Thyroid gland (tissue), 4 donors: ENCODE measurements around the gene KCNQ2. TPM values are rescaled to one million over a fixed set of nuclear protein-coding genes. Genes with fewer than 3 reads are reported as not detected.
A peak's percentile ranks its signal among the peaks of the same experiment; 100 is the strongest.
"Not testable (repeated sequence)": the region's sequence is repeated elsewhere in the genome, so short reads cannot be mapped to it uniquely, and the experiment has no call there.

ENCODE experiments used
- DNase-seq, 2 donors: peaks; one replicate each; pipeline ENCODE4 v3.0.0-alpha.2; 2019
- H3K27ac ChIP-seq, 3 donors: fragments of 200-600 bp; sonication (generic); 1 replicate in 2 of 3; 2 replicates in 1 of 3; pipeline ENCODE4 v1.5.1; 2016 to 2019; ENCODE audit warnings: mild to moderate bottlenecking in 1 of 3, moderate library complexity in 1 of 3
- H3K27me3 ChIP-seq: fragments of 200-600 bp; sonication (generic); one replicate; pipeline ENCODE4 v1.5.1; 2019
- H3K36me3 ChIP-seq, 2 donors: fragments of 200-600 bp; sonication (generic); one replicate each; pipeline ENCODE4 v1.5.1; 2016 to 2019
- H3K4me1 ChIP-seq, 2 donors: fragments of 200-600 bp; sonication (generic); one replicate each; pipeline ENCODE4 v1.5.1; 2017 to 2019
- H3K4me3 ChIP-seq, 3 donors: fragments of 200-600 bp; sonication (generic); replicated peaks in 1 of 3; 1 replicate in 2 of 3; 2 replicates in 1 of 3; pipeline ENCODE4 v1.5.1; 2016; ENCODE audit warnings: mild to moderate bottlenecking in 1 of 3
- H3K9me3 ChIP-seq: fragments of 200-600 bp; sonication (generic); one replicate; pipeline ENCODE4 v1.5.1; 2017
- POLR2A ChIP-seq, 2 donors: fragments of 450-650 bp; IDR thresholded peaks; one replicate each; pipeline ENCODE4 v1.6.1; 2017; ENCODE audit warnings: antibody characterized with exemption in 2 of 2, mild to moderate bottlenecking in 2 of 2, moderate library complexity in 1 of 2
- WGBS, 2 donors: methylation state at CpG; one replicate each; pipeline ENCODE4 v1.1.5; 2017; 5-methylcytosine and 5-hydroxymethylcytosine counted together
- intact Hi-C: fragments of 100-400 bp; cut with DNase I; formaldehyde crosslinking; loops from one replicate; pipeline ENCODE4 v1.15.1; 2023
- total RNA-seq, 4 donors: library from RNA; depleted of rRNA; stranded (reverse); fragments of >200 nt; gene quantifications; one replicate each; pipeline ENCODE4 v1.2.3, GENCODE V29; 2016
- TF ChIP-seq, protein P1 (sequence below), 6 experiments: fragments of 200-600 bp in 3 of 6; fragments of 450-650 bp in 3 of 6; sonication (generic) in 3 of 6; IDR thresholded peaks; one replicate each; pipeline ENCODE4 v1.5.1; 2016 to 2019; ENCODE audit warnings: antibody characterized with exemption in 6 of 6, mild to moderate bottlenecking in 2 of 6, inconsistent platforms in 1 of 6, moderate library complexity in 1 of 6

The KCNQ2 gene
- total RNA-seq, 4 donors from 2014 or later: 0.11 to 0.27 TPM; not detected in 2

DNA sequence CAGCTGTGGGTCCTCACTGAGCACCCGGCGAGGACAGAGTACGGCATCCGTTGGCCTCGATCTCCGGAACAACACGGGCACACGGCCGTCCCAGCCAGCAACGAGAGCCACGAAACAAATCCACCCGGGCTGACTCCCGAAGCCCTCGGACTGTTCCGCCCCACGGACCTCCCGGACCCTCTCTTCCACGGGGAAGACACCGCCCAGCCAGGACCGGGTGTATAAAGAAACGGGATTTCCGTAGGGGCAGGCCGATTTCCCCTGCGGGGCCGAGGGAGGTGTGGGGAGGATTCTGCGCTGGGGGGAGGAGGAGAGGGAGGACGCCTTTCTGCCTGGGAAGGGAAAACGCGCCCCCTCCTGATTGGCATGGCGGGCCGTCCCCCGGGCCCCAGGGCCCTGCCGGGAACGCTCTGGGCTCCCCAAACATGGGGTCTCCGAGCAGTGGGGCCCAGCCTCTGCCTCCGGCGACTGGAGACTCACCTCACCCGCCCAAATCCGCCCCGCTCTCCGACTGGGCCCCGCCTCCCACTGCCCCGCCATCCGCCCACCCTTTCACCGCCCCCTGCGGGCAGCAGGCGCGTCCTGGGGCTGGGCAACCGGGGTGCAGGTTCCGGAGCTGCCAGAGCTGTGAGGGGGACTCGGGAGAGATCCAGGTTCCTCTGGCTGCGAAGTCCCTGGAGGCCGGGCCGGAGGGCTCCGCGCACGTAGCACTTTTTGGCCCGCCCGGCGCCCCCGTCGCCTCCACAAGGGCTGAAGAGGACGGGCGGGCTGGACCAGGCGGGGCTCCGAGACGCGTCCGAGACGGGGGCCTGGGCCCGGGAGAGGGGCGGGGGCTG is 47.4 kb upstream of the KCNQ2 start:
- Histone ChIP-seq H3K4me1 (peaks cover 23 to 25% of the 10 kb centered on the region in 2 donors), H3K9me3 (no peaks in the 10 kb centered on the region), H3K27ac (peak overlapping the region; percentile 85 to 95 (median 92)), H3K4me3 (peak overlapping the region; percentile 43 to 94 (median 53)), H3K36me3 (peaks cover 0 to 4% of the 10 kb centered on the region in 2 donors), H3K27me3 (no peaks in the 10 kb centered on the region)
- intact Hi-C loops: no loop called here
- peak; percentile 47 to 62 for DNase-seq
- whole genome bisulfite sequencing, 2 donors: 0 to 1% methylated on average over 13 to 23 of the region's 72 CpGs
- TF ChIP-seq POLR2A (IDR thresholded peaks at IDR 0.05): no peak
- TF ChIP-seq, protein P1, sequence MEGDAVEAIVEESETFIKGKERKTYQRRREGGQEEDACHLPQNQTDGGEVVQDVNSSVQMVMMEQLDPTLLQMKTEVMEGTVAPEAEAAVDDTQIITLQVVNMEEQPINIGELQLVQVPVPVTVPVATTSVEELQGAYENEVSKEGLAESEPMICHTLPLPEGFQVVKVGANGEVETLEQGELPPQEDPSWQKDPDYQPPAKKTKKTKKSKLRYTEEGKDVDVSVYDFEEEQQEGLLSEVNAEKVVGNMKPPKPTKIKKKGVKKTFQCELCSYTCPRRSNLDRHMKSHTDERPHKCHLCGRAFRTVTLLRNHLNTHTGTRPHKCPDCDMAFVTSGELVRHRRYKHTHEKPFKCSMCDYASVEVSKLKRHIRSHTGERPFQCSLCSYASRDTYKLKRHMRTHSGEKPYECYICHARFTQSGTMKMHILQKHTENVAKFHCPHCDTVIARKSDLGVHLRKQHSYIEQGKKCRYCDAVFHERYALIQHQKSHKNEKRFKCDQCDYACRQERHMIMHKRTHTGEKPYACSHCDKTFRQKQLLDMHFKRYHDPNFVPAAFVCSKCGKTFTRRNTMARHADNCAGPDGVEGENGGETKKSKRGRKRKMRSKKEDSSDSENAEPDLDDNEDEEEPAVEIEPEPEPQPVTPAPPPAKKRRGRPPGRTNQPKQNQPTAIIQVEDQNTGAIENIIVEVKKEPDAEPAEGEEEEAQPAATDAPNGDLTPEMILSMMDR (IDR thresholded peaks at IDR 0.05): peak in 1 of 6 experiments; percentile 5

DNA sequence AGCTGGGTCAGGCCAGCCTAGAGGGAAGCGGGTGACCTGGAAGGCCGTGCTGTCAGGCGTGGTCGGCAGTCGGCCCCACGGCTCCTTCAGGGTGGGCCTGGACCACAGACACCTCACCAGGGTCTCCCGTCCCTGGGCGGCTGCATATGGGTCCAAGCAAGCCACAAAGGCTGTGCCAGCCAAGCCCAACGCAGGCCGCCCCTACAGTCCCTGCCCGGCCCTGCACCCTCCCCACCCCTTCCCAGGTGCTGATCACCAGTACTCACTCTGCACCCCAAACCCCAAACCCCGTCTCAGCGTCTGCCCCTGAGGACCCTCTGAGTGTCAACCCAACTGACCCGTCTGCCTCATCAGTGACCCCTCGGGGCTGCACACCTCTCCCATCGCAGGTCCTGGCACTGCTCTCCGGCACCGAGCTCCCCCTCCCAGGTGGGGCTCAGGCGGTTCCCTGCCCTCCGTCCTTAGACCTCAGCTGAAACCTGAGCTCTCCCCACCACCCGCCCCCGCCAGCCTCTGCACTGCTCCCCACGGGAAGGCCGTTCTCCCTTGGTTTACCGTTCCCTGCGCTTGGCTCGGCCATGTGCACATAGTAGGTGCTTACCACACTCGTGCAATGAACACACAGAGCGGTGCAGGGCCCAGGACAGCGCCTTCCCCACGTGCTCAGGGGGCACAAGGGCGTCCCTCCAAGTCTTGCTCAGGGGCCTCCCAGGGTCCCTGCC is 46.7 kb upstream of the KCNQ2 start:
- H3K9me3 ChIP-seq: no peaks in the 10 kb centered on the region
- no peaks in the 10 kb centered on the region for H3K27me3 ChIP-seq
- intact Hi-C loops: no loop called here
- TF ChIP-seq, protein P1 (IDR thresholded peaks at IDR 0.05): no peak
- no peak for TF ChIP-seq POLR2A (IDR thresholded peaks at IDR 0.05)
- 78 to 83% methylated on average over 24 to 26 of the region's 32 CpGs for WGBS, 2 donors
- no peak for DNase-seq
- H3K36me3 ChIP-seq: peaks cover 0 to 4% of the 10 kb centered on the region in 2 donors
- H3K4me1 ChIP-seq: peaks cover 23 to 25% of the 10 kb centered on the region in 2 donors
- H3K27ac ChIP-seq: no peak overlapping the region
- peak overlapping the region in 1 of 3 donors; percentile 94 for H3K4me3 ChIP-seq

DNA sequence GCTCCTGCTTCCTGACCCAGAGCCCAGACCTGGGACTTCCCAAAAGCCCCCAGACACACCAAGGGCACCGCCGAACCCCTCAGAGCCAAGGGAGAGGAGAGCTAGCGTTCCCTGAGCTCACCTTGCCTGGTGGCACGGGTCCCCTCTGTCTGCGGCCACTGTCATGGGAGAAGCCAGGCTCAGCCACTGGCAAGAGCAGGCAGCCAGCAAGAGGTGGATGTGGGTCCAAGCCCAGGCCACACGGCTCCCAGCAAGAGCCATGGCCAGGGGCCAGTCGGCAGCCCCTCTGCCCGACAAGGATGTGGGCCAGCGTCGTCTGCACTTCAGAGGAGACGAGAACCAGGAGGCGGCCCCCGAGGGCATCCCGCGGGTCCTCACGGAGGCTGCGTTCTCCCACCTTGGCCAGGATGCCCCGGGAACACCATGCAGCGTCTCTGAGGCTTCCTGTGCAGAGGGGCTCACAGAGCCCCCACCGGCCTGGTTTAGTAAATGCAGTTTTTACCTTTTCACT is 46.0 kb upstream of the KCNQ2 start:
- Histone ChIP-seq H3K9me3 (no peaks in the 10 kb centered on the region), H3K4me3 (no peak overlapping the region), H3K36me3 (peaks cover 0 to 4% of the 10 kb centered on the region in 2 donors), H3K4me1 (peaks cover 23 to 25% of the 10 kb centered on the region in 2 donors), H3K27me3 (no peaks in the 10 kb centered on the region), H3K27ac (no peak overlapping the region)
- no peak for DNase-seq
- intact Hi-C loops: no loop called here
- TF ChIP-seq POLR2A (IDR thresholded peaks at IDR 0.05): no peak
- TF ChIP-seq, protein P1 (IDR thresholded peaks at IDR 0.05): no peak
- 75 to 90% methylated on average over 4 to 17 of the region's 20 CpGs for WGBS, 2 donors

DNA sequence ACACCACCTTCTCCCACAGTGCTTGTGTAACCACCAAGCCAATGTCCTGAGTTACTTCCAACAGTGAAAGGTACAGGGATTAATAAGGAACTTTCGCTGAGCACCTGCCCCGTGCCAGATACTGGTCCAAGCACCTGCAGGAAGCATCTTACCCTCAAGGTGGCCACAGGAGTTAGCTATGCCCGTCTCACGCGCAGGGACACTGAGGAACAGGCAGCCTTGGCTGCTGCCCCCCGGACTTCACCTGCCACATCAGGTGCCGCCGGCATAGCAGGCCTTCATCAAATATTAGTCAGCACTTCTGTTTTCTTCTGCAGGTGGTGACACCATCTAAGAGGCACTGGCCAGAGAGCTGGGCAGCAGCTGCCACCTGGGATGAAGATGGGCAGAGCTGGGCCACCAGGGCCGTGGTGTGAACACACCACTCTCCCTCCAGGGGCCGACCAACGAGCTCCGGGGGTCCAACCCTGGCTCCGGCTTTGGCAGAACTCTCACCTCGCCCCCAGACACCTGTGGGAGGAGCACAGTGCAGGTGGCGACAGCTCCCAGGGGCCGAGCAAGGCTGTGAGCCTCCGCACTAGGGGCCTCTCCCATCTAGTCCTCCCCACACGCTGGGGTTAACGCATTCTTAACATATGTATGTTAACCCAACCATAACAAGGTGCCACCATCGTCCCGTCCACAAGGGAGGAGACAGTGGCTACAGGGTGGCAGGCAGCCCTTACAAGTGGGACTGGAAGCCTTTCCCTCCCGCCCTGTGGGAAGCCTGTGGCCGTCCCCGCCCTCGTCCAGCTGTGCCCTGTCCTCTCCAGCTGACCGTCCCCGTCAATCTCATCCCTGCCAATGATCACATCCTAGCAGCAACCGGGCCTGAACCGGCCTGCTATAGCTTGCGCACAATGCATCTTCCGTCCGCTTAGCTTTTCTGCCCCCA is 45.2 kb upstream of the KCNQ2 start:
- intact Hi-C loops: no loop called here
- WGBS, 2 donors: 95 to 97% methylated on average over 21 to 26 of the region's 32 CpGs
- peaks cover 20 to 23% of the 10 kb centered on the region in 2 donors for H3K4me1 ChIP-seq
- no peak overlapping the region for H3K4me3 ChIP-seq
- H3K36me3 ChIP-seq: no peaks in the 10 kb centered on the region
- TF ChIP-seq POLR2A (IDR thresholded peaks at IDR 0.05): no peak
- TF ChIP-seq, protein P1 (IDR thresholded peaks at IDR 0.05): no peak
- H3K9me3 ChIP-seq: no peaks in the 10 kb centered on the region
- H3K27ac ChIP-seq: no peak overlapping the region
- H3K27me3 ChIP-seq: no peaks in the 10 kb centered on the region
- DNase-seq: no peak

DNA sequence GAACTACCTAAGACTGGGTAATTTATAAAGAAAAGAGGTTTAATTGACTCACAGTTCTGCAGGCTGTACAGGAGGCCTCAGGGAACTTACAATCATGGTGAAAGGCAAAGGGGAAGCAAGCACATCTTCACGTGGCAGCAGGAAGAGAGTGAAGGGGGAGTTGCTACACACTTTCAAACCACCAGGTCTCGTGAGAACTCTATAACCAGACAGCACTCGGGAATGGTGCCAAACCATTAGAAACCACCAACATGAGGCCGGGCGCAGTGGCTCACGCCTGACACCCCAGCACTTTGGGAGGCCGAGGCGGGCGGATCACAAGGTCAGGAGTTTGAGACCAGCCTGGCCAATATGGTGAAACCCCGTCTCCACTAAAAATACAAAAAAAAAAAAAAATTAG is 42.1 kb upstream of the KCNQ2 start:
- DNase-seq, intact Hi-C loops, H3K9me3 ChIP-seq, H3K27ac ChIP-seq, H3K36me3 ChIP-seq, H3K4me3 ChIP-seq, H3K27me3 ChIP-seq, H3K4me1 ChIP-seq: not testable (repeated sequence)
- 65 to 80% methylated on average over 10 of the region's 10 CpGs for WGBS, 2 donors
